Astrocyte of the hippocampus (primary cell): ENCODE measurements around the gene CRYGN.

Source experiments
- DNase-seq: peaks from one replicate; pipeline ENCODE4 v3.0.0; 2011; ENCODE audit warnings: low read depth, low spot score

CRYGN gene

GRCh38 chr7:151391358-151391730, 48.6 kb downstream of the CRYGN start:
- DNase-seq: no peak

GRCh38 chr7:151390598-151391357, 49.2 kb downstream of the CRYGN start:
- DNase-seq: no peak

GRCh38 chr7:151389768-151390597, 50.0 kb downstream of the CRYGN start:
- DNase-seq: no peak

GRCh38 chr7:151389096-151389767, 50.7 kb downstream of the CRYGN start:
- DNase-seq: no peak

GRCh38 chr7:151388430-151388829, 51.5 kb downstream of the CRYGN start:
- no peak for DNase-seq

GRCh38 chr7:151388007-151388297, 52.0 kb downstream of the CRYGN start:
- no peak for DNase-seq

- DNase-seq: no peak
Observed at GRCh38 chr7:151387161-151388006, 52.6 kb downstream of the CRYGN start.

GRCh38 chr7:151386301-151387160, 53.4 kb downstream of the CRYGN start:
- no peak for DNase-seq

GRCh38 chr7:151385626-151386300, 54.2 kb downstream of the CRYGN start:
- DNase-seq: no peak

GRCh38 chr7:151384776-151385625, 54.9 kb downstream of the CRYGN start:
- no peak for DNase-seq

GRCh38 chr7:151384352-151384697, 55.6 kb downstream of the CRYGN start:
- DNase-seq: no peak

- DNase-seq: no peak
Observed at GRCh38 chr7:151383638-151384351, 56.1 kb downstream of the CRYGN start.

- peak; percentile 38 for DNase-seq
Observed at GRCh38 chr7:151382079-151382885, 57.7 kb downstream of the CRYGN start.

- no peak for DNase-seq
Observed at GRCh38 chr7:151381348-151382078, 58.4 kb downstream of the CRYGN start.

GRCh38 chr7:151381098-151381347, 58.9 kb downstream of the CRYGN start:
- no peak for DNase-seq

GRCh38 chr7:151380199-151381097, 59.5 kb downstream of the CRYGN start:
- no peak for DNase-seq
